Measurements from ENCODE around the gene TWSG1.

The TWSG1 gene

GRCh38 chr18:9334329-9334972 lies at the start of gene TWSG1:
TWSG1 (plus strand) TSS chr18:9334773; CDS start chr18:9337230, 2,457 bp downstream.
- DNase-seq (ENCODE audit: low read depth) = peak; percentile 95

- DNase-seq (ENCODE audit: low read depth) = no peak
Observed at GRCh38 chr18:9285604-9286003, 49.0 kb upstream of the TWSG1 start.

DNA sequence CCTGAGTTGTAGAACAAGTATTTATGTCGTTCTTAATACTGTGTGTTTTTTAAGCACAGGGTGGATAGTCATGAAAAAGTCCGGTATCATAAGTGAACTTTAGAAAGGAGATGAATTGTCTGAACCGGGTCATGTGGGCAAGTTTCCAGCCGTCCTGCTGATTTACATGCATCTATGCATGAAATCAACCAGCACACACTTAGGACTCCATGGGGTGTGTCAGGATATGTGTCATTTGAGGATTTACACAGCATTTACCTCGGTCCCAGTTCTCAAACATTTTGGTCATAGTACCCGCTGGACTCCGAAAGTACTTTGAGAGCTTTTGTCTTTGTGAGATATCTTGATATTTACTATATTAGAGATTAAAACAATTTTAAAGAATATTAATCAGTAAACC lies 47.5 kb upstream of the TWSG1 start:
- DNase-seq (ENCODE audit: low read depth) = no peak

DNA sequence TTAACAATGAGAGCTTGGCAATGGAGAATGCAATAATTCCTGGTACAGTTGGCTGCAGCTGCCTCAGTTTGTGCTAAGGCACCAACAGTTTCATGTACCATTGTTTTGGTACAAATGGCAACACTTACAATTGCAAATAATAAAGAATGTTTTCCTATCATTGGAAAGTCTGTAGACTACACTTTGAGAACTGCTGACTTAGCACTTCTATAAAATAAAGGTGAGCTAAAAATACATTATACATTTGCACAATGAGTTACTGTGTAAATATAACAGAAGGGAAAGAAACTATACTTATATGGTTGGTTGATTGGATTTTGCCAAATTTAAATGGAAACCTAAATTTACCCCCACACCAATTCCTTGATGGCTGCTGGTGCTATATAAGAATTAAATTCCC lies 44.9 kb upstream of the TWSG1 start:
- no peak for DNase-seq (ENCODE audit: low read depth)

- no peak for DNase-seq (ENCODE audit: low read depth)
Observed at GRCh38 chr18:9290156-9290555, 44.4 kb upstream of the TWSG1 start.

GRCh38 chr18:9292047-9292446 lies 42.5 kb upstream of the TWSG1 start:
- DNase-seq (ENCODE audit: low read depth) = no peak

DNA sequence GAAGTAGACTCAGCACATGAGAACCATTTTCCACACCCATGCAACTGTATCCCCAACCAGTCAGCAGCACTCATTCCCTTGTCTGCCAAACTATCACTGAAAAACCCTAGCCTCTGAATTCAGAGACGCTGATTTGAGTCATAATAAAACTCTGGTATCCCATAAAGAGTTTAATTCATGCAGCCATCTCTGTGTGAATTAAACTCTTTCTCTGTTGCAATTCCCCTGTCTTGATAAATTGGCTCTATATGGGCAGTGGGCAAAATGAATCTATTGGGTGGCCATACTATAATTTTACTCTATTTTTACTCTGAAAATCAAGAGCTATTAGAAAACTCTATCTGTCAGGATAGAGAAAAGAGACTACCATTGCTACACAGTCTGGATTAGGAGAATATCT lies 40.6 kb upstream of the TWSG1 start:
- no peak for DNase-seq (ENCODE audit: low read depth)

GRCh38 chr18:9296233-9297006 lies 38.2 kb upstream of the TWSG1 start:
- DNase-seq (ENCODE audit: low read depth) = no peak

DNA sequence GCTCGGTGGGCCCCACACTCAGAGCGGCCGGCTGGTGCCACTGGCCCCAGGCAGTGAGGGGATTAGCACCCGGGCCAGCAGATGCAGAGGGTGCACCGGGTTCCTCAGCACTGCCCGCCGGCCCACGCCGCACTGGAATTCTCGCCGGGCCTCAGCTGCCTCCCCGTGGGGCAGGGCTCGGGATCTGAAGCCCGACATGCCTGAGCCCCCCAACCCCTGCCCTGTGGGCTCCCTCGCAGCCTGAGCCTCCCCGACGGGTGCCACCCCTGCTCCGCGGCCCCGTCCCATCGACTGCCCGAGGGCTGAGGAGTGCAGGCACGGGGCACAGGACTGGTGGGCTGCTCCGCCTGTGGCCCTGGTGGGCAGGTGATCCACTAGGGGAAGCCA lies 37.6 kb upstream of the TWSG1 start:
- no peak for DNase-seq (ENCODE audit: low read depth)

DNA sequence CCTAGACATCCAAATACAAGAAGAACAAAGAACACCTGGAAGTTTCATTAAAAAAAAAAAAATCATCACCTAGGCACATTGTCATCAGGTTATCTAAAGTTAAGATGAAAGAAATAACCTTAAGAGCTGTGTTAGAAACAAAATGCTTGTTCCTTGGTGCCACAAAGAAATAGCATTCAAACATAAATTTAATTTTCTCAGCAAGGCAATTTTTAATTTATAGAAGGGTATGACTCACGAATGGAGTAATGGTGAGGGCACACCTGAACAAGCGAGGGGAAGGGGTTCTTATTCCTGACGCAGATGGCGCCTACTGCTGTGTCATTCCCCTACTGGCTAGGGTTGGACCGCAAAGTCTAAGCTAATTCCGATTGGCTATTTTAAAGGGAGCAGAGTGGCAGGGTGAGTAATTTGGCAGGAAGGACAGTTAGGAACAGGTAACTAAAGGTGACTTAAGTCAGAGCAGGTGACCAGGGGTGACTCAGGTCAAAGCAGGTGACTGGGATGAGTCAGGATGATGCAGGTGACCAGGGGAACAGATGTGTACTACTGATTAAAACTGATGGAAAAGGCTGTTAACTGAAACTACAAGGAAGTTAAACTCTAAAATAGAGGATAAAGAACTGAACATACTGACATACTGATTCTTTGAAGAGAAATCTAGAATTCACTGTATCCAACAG lies 30.0 kb upstream of the TWSG1 start:
- no peak for DNase-seq (ENCODE audit: low read depth)

DNA sequence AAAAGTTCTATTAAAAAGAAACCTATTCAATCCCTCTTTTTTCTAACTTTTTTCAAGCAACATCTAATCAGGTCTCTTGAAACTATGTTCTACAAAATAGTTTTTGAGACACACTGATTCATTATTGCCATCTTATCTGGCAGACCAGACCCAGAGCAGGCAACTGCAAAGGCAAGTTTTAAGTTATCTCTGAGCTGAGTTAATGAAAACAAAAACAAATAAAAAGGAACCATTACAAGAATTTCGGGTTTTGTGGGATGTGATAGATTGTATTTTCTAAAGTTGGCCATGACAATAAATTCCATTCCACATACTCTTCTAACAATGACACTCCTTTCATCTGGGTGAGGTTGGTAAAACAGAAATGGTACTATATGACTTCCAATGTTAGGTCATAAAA lies 15.2 kb upstream of the TWSG1 start:
- no peak for DNase-seq (ENCODE audit: low read depth)

- no peak for DNase-seq (ENCODE audit: low read depth)
Observed at GRCh38 chr18:9321017-9321452, 13.5 kb upstream of the TWSG1 start.

DNA sequence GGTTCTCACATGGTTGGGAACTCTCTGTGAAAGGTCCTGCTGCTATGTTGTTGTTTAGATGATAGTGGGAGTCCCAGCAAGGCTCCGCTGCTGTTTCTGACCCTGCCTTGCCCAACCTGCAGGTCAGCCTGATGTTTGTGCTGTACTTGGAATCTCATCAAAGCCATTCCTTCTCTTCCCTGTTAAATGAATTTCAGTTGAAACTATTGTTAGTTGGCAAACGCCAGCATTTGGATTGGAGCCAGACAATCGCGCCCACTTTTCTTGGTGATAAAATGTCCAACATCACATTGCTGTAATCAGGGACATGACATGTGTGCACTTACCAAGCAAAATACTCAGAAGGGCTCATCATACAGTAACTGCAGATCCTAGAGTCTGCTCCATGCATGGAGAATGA lies 12.8 kb upstream of the TWSG1 start:
- no peak for DNase-seq (ENCODE audit: low read depth)

DNA sequence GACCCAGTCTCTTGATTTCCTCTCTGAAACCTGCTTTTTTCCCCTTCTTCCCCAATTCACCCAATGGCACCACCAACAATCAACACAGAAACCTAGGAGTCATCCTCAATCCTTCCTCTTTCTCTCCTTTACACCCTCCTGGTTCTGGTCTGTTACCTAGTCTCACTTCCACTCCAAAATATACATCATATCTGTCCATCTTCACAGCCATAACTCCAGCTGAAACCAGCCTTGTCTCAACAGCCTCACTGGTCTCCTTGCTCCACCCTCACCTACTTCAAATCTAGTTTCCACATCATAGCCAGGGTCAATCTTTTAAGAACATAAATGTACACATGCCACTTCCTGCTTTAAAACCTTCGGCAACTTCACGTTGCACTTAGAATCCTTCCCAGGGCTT lies 11.8 kb upstream of the TWSG1 start:
- DNase-seq (ENCODE audit: low read depth) = no peak

DNA sequence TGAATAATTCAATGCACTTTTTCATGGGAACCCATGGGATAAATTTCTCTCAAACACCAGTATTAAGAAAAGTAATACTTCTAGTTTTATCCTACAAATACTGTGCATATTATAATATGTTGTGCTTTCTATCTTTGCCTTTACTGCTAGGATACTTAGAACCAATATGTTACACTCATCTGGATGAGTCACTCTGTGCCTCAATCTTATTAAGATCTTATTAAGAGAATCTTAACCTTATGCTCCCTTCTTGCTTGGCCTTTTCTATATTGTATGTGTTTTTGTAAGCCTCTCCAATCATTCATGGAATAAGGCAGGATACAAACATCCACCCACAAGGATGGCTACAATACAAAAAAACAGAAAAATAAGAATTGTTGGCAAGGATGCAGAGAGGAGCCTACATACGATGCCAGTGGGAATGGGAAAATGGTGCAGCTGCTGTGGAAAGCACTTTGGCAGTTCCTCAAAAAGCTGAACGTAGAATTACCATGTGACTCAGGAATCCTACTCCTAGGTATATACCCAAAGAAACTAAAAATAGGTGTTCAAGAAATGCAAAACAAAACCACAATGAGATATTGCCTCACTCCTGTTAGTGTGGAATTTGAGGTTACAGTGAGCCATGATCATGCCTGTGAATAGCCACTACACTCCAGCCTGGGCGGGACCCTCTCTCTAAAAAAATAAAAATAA lies 10.7 kb upstream of the TWSG1 start:
- DNase-seq (ENCODE audit: low read depth) = no peak

GRCh38 chr18:9325716-9326115 lies 8.9 kb upstream of the TWSG1 start:
- DNase-seq (ENCODE audit: low read depth) = no peak

GRCh38 chr18:9328776-9329175 lies 5.8 kb upstream of the TWSG1 start:
- DNase-seq (ENCODE audit: low read depth) = no peak

GRCh38 chr18:9329471-9329870 lies 5.1 kb upstream of the TWSG1 start:
- DNase-seq (ENCODE audit: low read depth) = no peak

GRCh38 chr18:9330419-9330818 lies 4.2 kb upstream of the TWSG1 start:
- no peak for DNase-seq (ENCODE audit: low read depth)

GRCh38 chr18:9333441-9334328 lies 888 bp upstream of the TWSG1 start:
- peak; percentile 5 for DNase-seq (ENCODE audit: low read depth)

- DNase-seq (ENCODE audit: low read depth) = peak; percentile 5
Observed at GRCh38 chr18:9334973-9335696, 562 bp downstream of the TWSG1 start.
